Common myeloid progenitor, CD34-positive (primary cell): ENCODE data around the gene PLCD3.

Source experiments
- CTCF ChIA-PET: fragments of 350-600 bp; sonication (Branson Sonifier 250); formaldehyde crosslinking; loops from one replicate; lab custom pipeline; 2021; ENCODE audit warnings: antibody characterized with exemption; lab: Charles Lee
- POLR2A ChIA-PET: fragments of 350-600 bp; sonication (Branson Sonifier 250); formaldehyde crosslinking; loops from one replicate; lab custom pipeline; 2021; ENCODE audit warnings: antibody characterized with exemption; lab: Charles Lee
- DNase-seq, 3 donors: peaks; one replicate each; pipeline versions ENCODE4 v3.0.0 to v3.0.0-alpha.2; 2013
- H3K27ac ChIP-seq, 2 experiments: 1 replicate in 1 of 2; 2 replicates in 1 of 2; pipeline ENCODE4 v1.7.0; 2013; ENCODE audit warnings: inconsistent platforms in 2 of 2, low read length in 2 of 2, mild to moderate bottlenecking in 2 of 2, low read depth in 1 of 2, moderate library complexity in 1 of 2; ENCODE audit not compliant: severe bottlenecking in 2 of 2, insufficient read depth in 1 of 2, poor library complexity in 1 of 2
- H3K27me3 ChIP-seq, 5 experiments: replicated peaks in 2 of 5; 1 replicate in 3 of 5; 2 replicates in 2 of 5; pipeline versions ENCODE4 v1.6.1 to v1.7.0; 2013; ENCODE audit warnings: low read length in 4 of 5, mild to moderate bottlenecking in 2 of 5, moderate library complexity in 2 of 5, inconsistent platforms in 1 of 5; ENCODE audit not compliant: insufficient read depth in 5 of 5, control insufficient read depth in 4 of 5
- H3K36me3 ChIP-seq, 4 experiments: 1 replicate in 2 of 4; 2 replicates in 2 of 4; pipeline versions ENCODE4 v1.6.1 to v1.7.0; 2013; ENCODE audit warnings: low read length in 3 of 4, control low read depth in 1 of 4, mild to moderate bottlenecking in 1 of 4; ENCODE audit not compliant: control insufficient read depth in 4 of 4, insufficient read depth in 4 of 4
- H3K4me1 ChIP-seq, 4 experiments: 1 replicate in 3 of 4; 2 replicates in 1 of 4; pipeline versions ENCODE4 v1.6.1 to v1.7.1; 2013; ENCODE audit warnings: low read length in 3 of 4, mild to moderate bottlenecking in 3 of 4, control low read depth in 1 of 4, inconsistent platforms in 1 of 4, moderate library complexity in 1 of 4; ENCODE audit not compliant: control insufficient read depth in 4 of 4, insufficient read depth in 4 of 4; ENCODE audit errors: control extremely low read depth in 1 of 4
- H3K4me3 ChIP-seq, 7 experiments: 1 replicate in 4 of 7; 2 replicates in 3 of 7; pipeline versions ENCODE4 v1.5.1 to v1.7.0; 2013; ENCODE audit warnings: mild to moderate bottlenecking in 7 of 7, low read length in 6 of 7, moderate library complexity in 6 of 7, inconsistent platforms in 2 of 7, low read depth in 2 of 7, control low read depth in 1 of 7; ENCODE audit not compliant: insufficient read depth in 4 of 7, control insufficient read depth in 1 of 7; ENCODE audit errors: extremely low read depth in 1 of 7
- H3K9me3 ChIP-seq, 5 experiments: 1 replicate in 4 of 5; 2 replicates in 1 of 5; pipeline versions ENCODE4 v1.6.1 to v1.7.1; 2013; ENCODE audit warnings: low read length in 4 of 5, mild to moderate bottlenecking in 2 of 5, inconsistent platforms in 1 of 5, low read depth in 1 of 5, moderate library complexity in 1 of 5; ENCODE audit not compliant: control insufficient read depth in 4 of 5, insufficient read depth in 2 of 5; ENCODE audit errors: control extremely low read depth in 1 of 5
- WGBS: methylation state at CpG from one replicate; pipeline ENCODE4 v1.1.5; 2013; ENCODE audit not compliant: insufficient coverage; 5-methylcytosine and 5-hydroxymethylcytosine counted together

Gene PLCD3

DNA sequence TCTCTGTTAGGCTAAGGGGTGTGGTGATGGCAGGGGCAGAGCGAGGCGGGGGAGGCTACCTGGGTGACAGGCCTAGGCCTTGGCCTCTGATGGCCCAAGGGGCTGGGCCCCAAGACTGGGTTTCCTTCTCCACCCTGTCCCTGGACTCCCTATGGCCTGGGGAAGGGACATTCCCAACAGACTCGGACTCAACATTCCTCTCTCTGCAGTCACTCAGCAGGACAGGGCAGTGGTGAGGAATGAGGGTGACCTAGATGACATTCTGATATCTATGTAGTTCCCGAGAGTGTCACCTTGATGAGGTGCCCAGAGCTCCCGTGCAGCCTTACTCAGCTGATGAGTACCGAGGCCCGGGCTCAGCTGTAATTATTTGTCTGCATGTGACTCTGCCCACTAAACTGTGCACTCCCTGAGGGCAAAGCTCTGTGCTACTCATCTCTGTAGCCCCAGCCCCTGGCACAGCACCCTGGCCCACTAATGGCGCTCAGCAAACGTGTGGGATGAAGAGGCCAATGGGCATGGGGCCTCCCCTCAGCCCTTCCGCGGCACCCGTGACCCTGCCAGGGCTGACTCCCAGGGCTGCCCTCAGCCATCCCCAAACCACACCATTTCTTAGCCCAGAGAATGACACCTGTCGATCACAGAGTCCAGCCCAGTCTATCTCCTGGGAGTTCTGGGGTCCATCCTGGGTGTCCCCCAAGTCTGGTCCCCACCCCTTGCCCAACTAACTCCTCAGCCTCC, 2.2 kb downstream of the PLCD3 start:
- Histone ChIP-seq H3K4me1 (peaks cover 0 to 16% (median 15%) of the 10 kb centered on the region in 4 experiments), H3K4me3 (no peak overlapping the region), H3K9me3 (no peaks in the 10 kb centered on the region), H3K36me3 (no peaks in the 10 kb centered on the region), H3K27ac (no peak overlapping the region), H3K27me3 (peaks cover 0 to 1% (median 0%) of the 10 kb centered on the region in 5 experiments)
- ChIA-PET POLR2A (no interaction called here), CTCF (interaction anchor here (1.0 to 3.1 kb wide), 7 partner anchors 11 to 67 kb away, joined by 3 to 11 read pairs (median 5); partner anchors contain the start of gene HEXIM1)
- WGBS: 95% methylated on average over 9 of the region's 13 CpGs
- DNase-seq: no peak

DNA sequence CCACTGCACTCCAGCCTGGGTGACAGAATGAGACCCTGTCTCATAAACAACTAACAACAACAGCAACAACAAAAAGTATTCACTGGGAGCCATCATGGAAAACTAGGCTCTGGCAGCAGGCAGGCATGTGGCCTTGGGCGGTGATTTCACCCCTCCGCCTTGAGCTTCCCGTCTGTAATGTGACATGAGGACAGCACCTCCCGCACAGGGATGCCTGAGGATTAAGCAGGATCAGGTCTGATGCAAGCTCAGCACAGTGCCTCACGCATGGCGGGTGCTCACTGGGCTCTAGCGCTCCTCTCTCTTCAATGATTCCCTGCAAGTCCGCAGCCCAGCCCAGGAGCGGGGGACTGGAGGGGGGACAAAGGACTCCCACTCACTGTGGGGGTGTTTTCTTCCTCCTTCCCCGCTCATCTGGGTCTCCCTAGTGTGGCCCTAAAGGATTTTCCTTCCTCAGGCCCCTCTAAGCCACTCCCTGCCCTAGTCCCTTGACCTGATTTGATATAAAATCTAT, 2.8 kb downstream of the PLCD3 start:
- Histone ChIP-seq H3K4me1 (peaks cover 0 to 18% (median 15%) of the 10 kb centered on the region in 4 experiments), H3K27me3 (peaks cover 0 to 1% (median 0%) of the 10 kb centered on the region in 5 experiments), H3K9me3 (no peaks in the 10 kb centered on the region), H3K36me3 (no peaks in the 10 kb centered on the region), H3K27ac (no peak overlapping the region), H3K4me3 (no peak overlapping the region)
- DNase-seq: no peak
- 93% methylated on average over 4 of the region's 10 CpGs for WGBS
- ChIA-PET CTCF (interaction anchor here (0.8 to 2.4 kb wide), 7 partner anchors 10 to 62 kb away, joined by 3 to 8 read pairs (median 4); partner anchors contain the start of gene HEXIM1), POLR2A (no interaction called here)

DNA sequence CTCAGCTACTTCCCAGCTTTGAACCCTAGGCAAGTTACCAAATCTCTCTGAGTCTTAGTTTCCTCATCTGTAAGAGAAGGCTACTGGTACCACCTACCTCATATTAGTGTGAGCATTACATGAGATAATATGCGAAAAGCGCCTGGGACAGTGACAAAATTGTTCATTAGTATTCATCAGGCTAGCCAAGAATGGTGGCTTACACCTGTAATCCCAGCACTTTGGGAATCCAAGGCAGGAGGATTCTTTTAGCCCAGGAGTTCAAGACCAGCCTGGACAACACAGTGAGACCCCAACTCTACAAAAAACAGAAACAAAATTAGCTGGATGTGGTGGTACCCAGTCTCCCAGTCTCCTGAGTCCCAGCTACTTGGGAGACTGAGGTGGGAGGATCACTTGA, 3.3 kb downstream of the PLCD3 start:
- H3K27ac ChIP-seq: no peak overlapping the region
- CTCF ChIA-PET: interaction anchor here (0.8 to 2.4 kb wide), 4 partner anchors 10 to 61 kb away, joined by 3 to 8 read pairs (median 4); no protein-coding TSS in a partner anchor
- H3K27me3 ChIP-seq: peaks cover 0 to 1% (median 0%) of the 10 kb centered on the region in 5 experiments
- H3K9me3 ChIP-seq: no peaks in the 10 kb centered on the region
- POLR2A ChIA-PET: no interaction called here
- H3K36me3 ChIP-seq: no peaks in the 10 kb centered on the region
- peaks cover 0 to 23% (median 15%) of the 10 kb centered on the region in 4 experiments for H3K4me1 ChIP-seq
- no CpG with 5 or more reads among the region's 2 CpGs for WGBS
- DNase-seq: no peak
- no peak overlapping the region for H3K4me3 ChIP-seq

DNA sequence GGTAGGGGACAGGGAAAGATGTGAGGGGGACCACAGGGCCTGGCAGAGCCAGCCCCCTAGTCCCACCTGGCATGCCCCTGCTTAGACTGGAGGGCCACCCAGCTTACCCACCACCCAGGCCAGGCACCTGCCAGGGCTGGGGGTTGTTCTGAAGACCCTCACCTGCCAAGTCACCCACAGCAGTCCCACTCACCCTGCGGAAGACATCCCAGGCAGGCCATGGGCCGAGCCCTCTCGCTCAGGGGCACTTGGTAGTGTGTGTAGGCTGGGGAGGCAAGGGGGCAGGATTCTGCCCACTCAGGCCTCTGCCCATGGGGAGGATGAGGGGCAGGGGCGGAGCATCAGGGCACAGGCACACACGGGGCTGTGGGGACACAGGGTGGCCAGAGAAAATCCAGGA, 4.0 kb downstream of the PLCD3 start:
- CTCF ChIA-PET: interaction anchor here (0.9 kb wide), 1 partner anchor 21 kb away, joined by 3 read pairs; no protein-coding TSS in a partner anchor
- WGBS: no CpG with 5 or more reads among the region's 5 CpGs
- H3K9me3 ChIP-seq: no peaks in the 10 kb centered on the region
- no peak for DNase-seq
- no peaks in the 10 kb centered on the region for H3K36me3 ChIP-seq
- H3K4me1 ChIP-seq: peaks cover 0 to 28% (median 18%) of the 10 kb centered on the region in 4 experiments
- POLR2A ChIA-PET: no interaction called here
- H3K27ac ChIP-seq: no peak overlapping the region
- peaks cover 0 to 1% (median 0%) of the 10 kb centered on the region in 5 experiments for H3K27me3 ChIP-seq
- no peak overlapping the region for H3K4me3 ChIP-seq

DNA sequence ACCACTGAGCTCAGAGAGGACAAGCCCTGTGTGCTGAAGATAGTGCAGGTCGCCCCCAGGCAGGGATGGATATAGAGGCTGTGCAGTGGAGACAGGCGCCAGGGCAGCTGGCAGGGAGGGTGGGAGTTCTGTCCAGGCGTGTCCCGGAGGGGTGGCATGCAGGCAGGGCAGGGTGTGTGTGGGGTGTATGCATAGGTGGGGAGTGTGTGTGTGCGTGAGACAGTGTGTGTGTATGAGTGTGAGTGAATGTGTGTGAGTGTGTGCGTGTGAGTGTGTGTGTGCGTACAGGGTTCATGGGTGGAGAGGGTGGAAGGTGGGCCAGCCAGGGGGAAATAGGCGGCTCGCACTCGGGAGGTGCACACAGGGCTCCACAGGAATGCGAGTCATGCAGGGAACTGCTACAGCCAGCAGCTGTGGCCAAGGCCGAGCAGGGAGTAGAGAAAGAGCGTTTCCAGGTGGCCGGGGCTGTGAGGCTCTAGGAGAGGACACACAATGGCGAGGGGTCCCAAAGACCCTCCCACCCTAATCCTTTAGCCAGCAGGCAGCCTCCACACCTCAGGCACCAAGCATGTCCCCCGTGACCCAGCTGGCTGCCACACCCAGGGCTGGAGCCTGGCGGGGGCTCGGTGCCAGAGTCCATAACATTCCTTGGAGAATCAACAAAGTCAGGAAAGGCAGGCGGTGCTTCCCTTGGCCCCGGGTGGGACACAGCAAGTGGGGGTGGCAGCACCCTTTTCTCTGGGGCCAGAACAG, 4.6 kb downstream of the PLCD3 start:
- Histone ChIP-seq H3K9me3 (no peaks in the 10 kb centered on the region), H3K4me3 (no peak overlapping the region), H3K27ac (no peak overlapping the region), H3K27me3 (peaks cover 0 to 1% (median 0%) of the 10 kb centered on the region in 5 experiments), H3K4me1 (peaks cover 0 to 23% (median 14%) of the 10 kb centered on the region in 4 experiments), H3K36me3 (no peaks in the 10 kb centered on the region)
- ChIA-PET POLR2A (no interaction called here), CTCF (interaction anchor here (0.9 kb wide), 1 partner anchor 22 kb away, joined by 3 read pairs; no protein-coding TSS in a partner anchor)
- WGBS: 88% methylated on average over 20 of the region's 20 CpGs
- no peak for DNase-seq

DNA sequence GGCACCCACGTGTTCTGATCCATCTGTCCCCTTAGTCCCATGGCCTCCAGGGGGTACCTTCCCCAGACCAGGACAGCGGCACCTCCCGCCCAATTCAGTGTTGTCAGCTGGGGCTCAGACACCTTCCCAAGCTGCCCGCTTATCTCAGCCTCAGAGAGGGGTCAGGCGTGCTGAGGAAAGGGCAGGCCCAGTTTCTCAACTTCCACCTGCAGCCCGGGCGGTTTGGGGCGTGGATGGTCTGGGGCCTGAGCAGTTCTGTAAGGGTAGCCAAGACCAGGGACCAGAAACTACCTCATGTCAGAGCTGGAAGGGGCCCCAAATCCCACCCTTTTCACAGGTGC, 5.1 kb downstream of the PLCD3 start:
- Histone ChIP-seq H3K27ac (no peak overlapping the region), H3K4me3 (no peak overlapping the region), H3K9me3 (no peaks in the 10 kb centered on the region), H3K4me1 (peaks cover 0 to 20% (median 11%) of the 10 kb centered on the region in 4 experiments), H3K36me3 (no peaks in the 10 kb centered on the region), H3K27me3 (peaks cover 0 to 1% (median 0%) of the 10 kb centered on the region in 5 experiments)
- CTCF ChIA-PET: no interaction called here
- POLR2A ChIA-PET: no interaction called here
- DNase-seq: no peak
- 88% methylated on average over 5 of the region's 8 CpGs for WGBS
